Nephron (organoid): ENCODE measurements around the gene CCN5.

Experiments
- H3K27ac Mint-ChIP-seq, 3 experiments: 2 replicates each; pipeline ENCODE4 v1.8.0; 2020; ENCODE audit warnings: mixed read lengths in 3 of 3, mild to moderate bottlenecking in 2 of 3, moderate library complexity in 1 of 3
- H3K27me3 Mint-ChIP-seq: 2 replicates; pipeline ENCODE4 v1.8.0; 2021; ENCODE audit warnings: low read depth, mild to moderate bottlenecking, moderate library complexity, mixed read lengths
- H3K36me3 Mint-ChIP-seq: 2 replicates; pipeline ENCODE4 v1.8.0; 2020; ENCODE audit warnings: low read depth, mixed read lengths
- H3K4me1 Mint-ChIP-seq: 2 replicates; pipeline ENCODE4 v1.8.0; 2020; ENCODE audit warnings: mixed read lengths
- H3K4me3 Mint-ChIP-seq, 3 experiments: 2 replicates each; pipeline ENCODE4 v1.8.0; 2020; ENCODE audit warnings: mild to moderate bottlenecking in 3 of 3, mixed read lengths in 3 of 3, moderate library complexity in 2 of 3
- H3K9me3 Mint-ChIP-seq: 2 replicates; pipeline ENCODE4 v1.8.0; 2020; ENCODE audit warnings: mixed read lengths
- TF ChIP-seq, protein P1 (sequence below), 3 experiments: fragments of 200-600 bp; sonication (generic); IDR thresholded peaks; one replicate each; pipeline ENCODE4 v1.5.0; 2021; ENCODE audit warnings: antibody characterized with exemption in 3 of 3; ENCODE audit not compliant: unreplicated experiment in 3 of 3

Gene CCN5

DNA sequence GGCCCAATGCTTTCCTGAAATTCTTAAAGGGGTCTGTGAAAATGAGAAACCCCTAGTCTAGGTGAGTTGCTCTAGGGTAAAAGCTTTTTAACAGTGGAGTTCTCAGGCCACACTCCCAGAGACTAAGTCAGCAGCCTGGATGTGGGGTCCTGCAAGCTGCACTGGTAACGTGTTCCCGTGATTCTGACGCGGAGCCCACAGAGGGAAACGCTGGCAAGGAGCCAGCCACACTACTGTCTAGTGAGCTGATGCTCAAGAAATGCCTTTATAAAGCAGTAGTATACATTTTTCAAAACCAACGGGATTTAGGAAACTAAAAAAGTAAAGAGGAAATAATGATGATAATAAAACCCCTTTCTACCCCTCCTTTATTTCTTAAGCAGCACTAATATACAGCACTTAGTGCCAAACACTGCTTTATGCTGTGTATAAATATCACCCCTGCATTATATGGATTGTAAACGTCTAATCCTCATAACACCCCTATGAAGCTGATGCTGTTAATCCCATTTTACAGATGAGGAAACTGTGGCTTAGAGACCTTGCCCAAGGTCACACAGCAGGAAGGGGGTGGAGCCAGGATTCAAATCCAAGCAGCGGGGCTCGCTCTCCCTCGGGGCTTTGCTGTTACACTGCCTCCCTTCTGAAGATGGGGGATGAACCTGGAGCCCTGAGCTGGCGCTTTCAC, 55.5 kb downstream of the CCN5 start:
- TF ChIP-seq, protein P1, sequence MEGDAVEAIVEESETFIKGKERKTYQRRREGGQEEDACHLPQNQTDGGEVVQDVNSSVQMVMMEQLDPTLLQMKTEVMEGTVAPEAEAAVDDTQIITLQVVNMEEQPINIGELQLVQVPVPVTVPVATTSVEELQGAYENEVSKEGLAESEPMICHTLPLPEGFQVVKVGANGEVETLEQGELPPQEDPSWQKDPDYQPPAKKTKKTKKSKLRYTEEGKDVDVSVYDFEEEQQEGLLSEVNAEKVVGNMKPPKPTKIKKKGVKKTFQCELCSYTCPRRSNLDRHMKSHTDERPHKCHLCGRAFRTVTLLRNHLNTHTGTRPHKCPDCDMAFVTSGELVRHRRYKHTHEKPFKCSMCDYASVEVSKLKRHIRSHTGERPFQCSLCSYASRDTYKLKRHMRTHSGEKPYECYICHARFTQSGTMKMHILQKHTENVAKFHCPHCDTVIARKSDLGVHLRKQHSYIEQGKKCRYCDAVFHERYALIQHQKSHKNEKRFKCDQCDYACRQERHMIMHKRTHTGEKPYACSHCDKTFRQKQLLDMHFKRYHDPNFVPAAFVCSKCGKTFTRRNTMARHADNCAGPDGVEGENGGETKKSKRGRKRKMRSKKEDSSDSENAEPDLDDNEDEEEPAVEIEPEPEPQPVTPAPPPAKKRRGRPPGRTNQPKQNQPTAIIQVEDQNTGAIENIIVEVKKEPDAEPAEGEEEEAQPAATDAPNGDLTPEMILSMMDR (IDR thresholded peaks at IDR 0.05; ENCODE audit: unreplicated experiment in 3 of 3) = no peak

DNA sequence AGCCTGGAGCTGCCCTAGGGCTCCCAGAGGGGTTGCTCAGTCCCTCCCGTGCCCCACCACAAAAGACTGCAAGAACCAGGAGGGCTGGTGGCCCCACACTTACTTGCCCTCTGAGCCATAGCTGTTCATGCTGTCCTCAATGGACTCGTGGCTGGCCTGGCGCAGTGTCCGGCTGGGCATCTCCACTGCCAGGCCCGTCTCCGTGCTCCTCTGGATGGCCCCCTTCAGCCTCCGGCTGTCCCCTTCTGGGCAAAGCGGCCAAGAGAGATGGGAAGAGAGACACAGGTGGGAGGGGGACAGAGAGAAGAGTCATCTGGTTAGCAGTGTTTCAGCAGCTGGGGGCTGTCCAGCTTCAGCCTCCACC, 56.0 kb downstream of the CCN5 start:
- Mint-ChIP-seq H3K27me3 (peaks cover 3% of the 10 kb centered on the region), H3K9me3 (no peaks in the 10 kb centered on the region), H3K4me1 (no peaks in the 10 kb centered on the region), H3K4me3 (no peak overlapping the region), H3K36me3 (no peaks in the 10 kb centered on the region), H3K27ac (no peak overlapping the region)
- TF ChIP-seq, protein P1 (IDR thresholded peaks at IDR 0.05; ENCODE audit: unreplicated experiment in 3 of 3) = no peak

More for the DNA sequence above, 55.5 kb downstream of the CCN5 start:
- no peaks in the 10 kb centered on the region for H3K9me3 Mint-ChIP-seq
- peaks cover 3% of the 10 kb centered on the region for H3K27me3 Mint-ChIP-seq
- no peak overlapping the region for H3K4me3 Mint-ChIP-seq
- H3K4me1 Mint-ChIP-seq = no peaks in the 10 kb centered on the region
- H3K27ac Mint-ChIP-seq = no peak overlapping the region
- H3K36me3 Mint-ChIP-seq = no peaks in the 10 kb centered on the region

DNA sequence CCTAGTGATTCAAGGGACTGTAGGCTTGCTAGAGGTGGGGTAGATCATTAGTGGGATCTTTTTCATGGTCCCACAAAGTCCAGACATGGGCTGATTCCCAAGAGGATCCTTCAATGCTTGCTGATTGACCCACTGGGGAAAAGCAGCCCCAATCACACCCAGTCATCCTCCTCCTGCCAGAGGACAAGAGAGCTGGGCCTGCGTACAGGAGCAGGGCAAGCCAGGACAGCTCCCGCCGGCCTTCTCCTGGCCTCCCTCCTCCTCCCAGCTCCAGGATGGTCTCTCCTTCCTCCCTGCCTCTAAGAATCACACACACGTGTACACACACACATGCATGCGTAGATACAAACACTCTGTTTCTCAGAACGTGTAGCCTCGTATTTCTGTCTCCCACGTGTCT, 57.5 kb downstream of the CCN5 start:
- H3K4me3 Mint-ChIP-seq = no peak overlapping the region
- TF ChIP-seq, protein P1 (IDR thresholded peaks at IDR 0.05; ENCODE audit: unreplicated experiment in 3 of 3) = no peak

DNA sequence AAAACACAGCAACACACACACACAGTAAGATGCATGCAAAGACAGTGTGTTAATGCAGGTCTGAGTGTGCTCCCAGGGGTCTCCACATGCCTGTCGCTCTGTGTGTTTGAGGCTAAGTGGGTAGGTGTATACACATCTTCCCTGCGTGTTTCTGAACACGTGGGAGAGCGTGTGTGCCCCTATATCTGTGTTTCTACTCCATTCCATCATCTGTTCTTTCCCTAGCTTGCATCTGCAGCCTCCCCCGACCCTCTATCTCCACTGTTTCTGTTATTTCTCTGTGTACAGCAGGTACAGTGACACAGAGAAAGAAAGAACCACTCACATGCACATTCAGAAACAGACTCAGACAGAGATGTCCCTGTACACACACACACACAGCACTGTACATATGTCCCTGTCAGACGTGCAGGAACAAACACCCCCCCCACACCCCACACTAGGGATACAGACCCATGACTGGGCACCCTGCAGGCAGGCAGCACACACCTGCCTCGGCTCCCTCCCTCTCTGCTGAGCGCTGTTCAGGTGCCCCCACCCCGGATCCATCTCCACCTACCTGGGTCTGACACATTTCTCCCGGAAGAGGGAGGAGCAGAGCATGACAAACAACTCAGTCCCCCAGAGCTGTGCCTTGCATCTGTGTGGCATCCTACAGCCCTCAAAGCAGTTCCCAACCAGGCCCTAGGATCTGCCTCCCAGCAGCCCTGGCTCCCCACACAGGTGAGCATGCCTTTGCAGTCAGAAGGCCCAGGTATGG, 58.1 kb downstream of the CCN5 start:
- TF ChIP-seq, protein P1 (IDR thresholded peaks at IDR 0.05; ENCODE audit: unreplicated experiment in 3 of 3) = no peak
- Mint-ChIP-seq H3K27me3 (no peaks in the 10 kb centered on the region), H3K4me1 (no peaks in the 10 kb centered on the region), H3K36me3 (no peaks in the 10 kb centered on the region), H3K4me3 (no peak overlapping the region), H3K27ac (no peak overlapping the region), H3K9me3 (no peaks in the 10 kb centered on the region)

More for the DNA sequence above, 57.5 kb downstream of the CCN5 start:
- Mint-ChIP-seq H3K27ac (no peak overlapping the region), H3K9me3 (no peaks in the 10 kb centered on the region), H3K36me3 (no peaks in the 10 kb centered on the region), H3K27me3 (no peaks in the 10 kb centered on the region), H3K4me1 (no peaks in the 10 kb centered on the region)

DNA sequence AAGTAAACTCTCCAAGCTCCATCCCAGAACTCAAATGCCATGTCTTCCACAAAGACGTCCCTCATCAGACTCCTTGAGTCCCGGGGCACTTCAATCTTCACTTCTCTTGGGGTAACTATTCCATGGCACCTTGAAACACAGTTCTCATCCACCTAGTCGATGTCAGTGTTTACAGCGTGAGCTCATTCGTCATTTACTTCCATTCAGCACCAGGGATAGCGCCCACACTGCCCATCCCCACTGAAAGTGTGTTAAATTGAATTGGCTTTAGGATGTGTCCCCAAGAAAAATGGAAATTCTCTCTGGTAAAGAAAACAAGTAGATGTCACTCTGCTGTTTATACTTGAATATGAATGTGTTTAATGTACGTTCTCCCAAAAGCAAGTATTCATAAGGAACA, 61.8 kb downstream of the CCN5 start:
- Mint-ChIP-seq H3K27me3 (no peaks in the 10 kb centered on the region), H3K9me3 (no peaks in the 10 kb centered on the region), H3K4me3 (no peak overlapping the region), H3K4me1 (no peaks in the 10 kb centered on the region), H3K36me3 (no peaks in the 10 kb centered on the region), H3K27ac (no peak overlapping the region)
- TF ChIP-seq, protein P1 (IDR thresholded peaks at IDR 0.05; ENCODE audit: unreplicated experiment in 3 of 3) = no peak
